Hematopoietic multipotent progenitor cell treated with erythropoietin and hydrocortisone succinate and interleukin-3 and kit ligand, for 8 days (in vitro differentiated cells): ENCODE measurements around the gene MRPS35.
"Not testable (repeated sequence)": the region's sequence is repeated elsewhere in the genome, so short reads cannot be mapped to it uniquely, and the experiment has no call there.

Experiments used
- DNase-seq: peaks from one replicate; pipeline ENCODE4 v3.0.0-alpha.2; 2015

Gene MRPS35

GRCh38 chr12:27709932-27710591 lies 570 bp upstream of the MRPS35 start:
- peak; percentile 62 for DNase-seq

DNA sequence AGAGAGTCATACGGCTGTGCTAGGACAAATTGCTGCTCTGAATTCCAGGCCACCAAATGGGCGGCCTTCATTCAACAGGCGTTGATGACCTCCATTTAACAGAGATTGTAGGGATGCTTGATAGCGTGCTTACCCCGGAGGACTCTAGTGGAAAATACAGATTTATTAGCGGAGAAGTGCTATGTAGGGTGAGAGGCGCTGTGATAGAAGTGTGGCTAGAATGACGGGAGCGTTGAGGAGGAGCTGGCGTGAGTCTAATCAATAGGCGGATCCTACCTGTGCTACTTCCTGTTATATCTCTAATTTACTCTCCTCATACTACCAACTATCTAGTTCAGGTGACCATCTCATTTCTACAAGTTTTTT lies 668 bp downstream of the MRPS35 start:
- peak; percentile 50 for DNase-seq

- no peak for DNase-seq
Measured at GRCh38 chr12:27711967-27712366, 1.3 kb downstream of the MRPS35 start.

GRCh38 chr12:27723212-27723611 lies 12.6 kb downstream of the MRPS35 start:
- DNase-seq: no peak

DNA sequence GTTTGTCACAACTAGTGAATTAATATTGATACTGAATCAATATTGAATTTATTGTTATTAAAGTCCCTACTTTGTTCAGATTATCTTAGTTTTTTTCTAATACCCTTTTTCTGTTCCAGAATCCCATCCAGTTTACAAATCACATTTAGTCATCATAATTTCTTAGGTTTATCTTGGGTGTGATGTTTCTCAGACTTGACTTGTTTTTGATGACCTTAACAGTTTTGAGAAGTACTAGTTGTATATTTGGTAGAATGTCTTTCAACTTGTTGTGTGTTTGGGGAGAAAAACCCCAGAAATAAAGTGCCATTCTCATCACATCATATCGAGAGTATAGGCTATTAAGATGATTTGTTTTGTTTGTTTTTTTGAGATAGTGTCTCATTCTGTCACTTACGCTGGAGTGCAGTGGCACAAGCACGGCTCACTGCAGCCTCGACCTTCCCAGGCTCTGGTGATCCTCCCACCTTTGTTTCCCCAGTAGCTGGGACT lies 19.5 kb downstream of the MRPS35 start:
- DNase-seq: no peak

DNA sequence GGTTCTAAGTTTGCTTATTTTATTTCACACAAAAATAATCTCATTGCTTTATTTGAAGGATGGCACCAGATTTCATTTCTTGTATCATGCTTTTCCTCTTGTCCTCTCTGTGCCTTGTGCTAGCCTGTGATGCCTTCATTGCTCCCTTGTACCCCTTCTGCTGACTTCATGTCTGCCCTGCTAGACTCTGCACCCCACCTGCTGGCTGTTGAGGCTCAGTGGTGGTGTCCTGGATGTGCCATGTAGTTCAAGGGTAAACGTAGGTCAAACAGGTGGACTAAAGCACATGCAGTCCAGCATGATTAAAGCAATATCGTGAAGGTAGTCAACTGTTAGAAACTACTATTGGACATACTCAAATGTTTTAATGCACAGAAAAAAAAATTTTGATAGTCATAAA lies 21.6 kb downstream of the MRPS35 start:
- DNase-seq: peak; percentile 33

DNA sequence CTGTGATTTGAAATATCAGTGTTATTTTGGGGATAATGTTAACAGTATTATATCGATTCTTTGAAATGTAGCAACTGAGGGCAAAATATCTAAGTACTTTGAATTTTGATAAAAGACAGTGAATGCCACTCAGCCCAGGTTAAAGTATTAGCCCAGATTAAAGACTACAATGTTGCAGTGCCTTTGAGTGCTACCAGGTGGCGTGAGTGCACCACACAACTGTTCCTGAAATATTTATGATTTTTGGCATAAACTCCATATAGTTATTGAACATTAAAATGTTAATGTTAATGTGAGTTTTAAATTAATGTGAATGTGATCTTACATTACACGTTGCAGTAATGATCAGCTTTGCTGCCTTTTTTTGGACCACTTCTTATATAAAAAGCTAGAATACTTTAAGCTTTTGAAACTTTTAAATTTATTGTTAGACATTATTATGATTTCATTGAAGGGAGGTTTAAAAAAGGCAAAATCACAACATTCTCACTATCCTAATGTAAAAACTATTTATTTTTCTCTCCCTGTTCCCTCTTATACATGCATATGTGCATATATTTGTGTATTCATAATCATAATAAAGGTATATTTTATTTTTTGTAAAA lies 22.5 kb downstream of the MRPS35 start:
- DNase-seq: peak; percentile 49

GRCh38 chr12:27733791-27734190 lies 23.2 kb downstream of the MRPS35 start:
- DNase-seq: no peak

GRCh38 chr12:27734321-27734720 lies 23.7 kb downstream of the MRPS35 start:
- DNase-seq: not testable (repeated sequence)

DNA sequence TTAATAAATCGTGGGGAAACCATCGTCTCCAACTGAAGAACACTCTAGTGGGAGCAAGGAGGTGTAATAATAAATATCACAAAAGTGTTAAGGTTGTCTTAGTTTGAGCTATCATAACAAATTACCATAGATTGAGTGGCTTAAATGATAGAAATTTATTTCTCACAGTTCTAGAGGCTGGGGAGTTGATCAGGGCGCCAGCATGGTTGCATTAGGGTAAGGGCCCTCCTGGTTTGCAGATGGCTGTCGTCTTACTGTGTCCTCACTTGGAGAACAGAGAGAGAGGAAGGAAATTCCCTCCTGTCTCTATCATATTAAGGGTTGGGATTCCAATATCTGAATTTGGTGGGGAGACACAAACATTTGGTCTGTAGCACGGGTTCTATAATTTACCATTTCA lies 33.0 kb downstream of the MRPS35 start:
- DNase-seq: no peak

DNA sequence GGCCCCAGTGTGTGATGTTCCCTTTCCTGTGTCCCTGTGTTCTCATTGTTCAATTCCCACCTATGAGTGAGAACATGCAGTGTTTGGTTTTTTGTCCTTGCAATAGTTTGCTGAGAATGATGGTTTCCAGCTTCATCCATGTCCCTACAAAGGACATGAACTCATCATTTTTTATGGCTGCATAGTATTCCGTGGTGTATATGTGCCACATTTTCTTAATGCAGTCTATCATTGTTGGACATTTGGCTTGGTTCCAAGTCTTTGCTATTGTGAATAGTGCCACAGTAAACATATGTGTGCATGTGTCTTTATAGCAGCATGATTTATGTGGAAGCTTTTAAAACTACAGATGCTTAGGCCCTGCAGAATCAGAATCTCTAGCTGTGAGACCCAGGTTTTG lies 35.1 kb downstream of the MRPS35 start:
- DNase-seq: not testable (repeated sequence)

- DNase-seq: no peak
Measured at GRCh38 chr12:27747111-27747820, 36.6 kb downstream of the MRPS35 start.

- no peak for DNase-seq
Measured at GRCh38 chr12:27751386-27752047, 40.9 kb downstream of the MRPS35 start.

DNA sequence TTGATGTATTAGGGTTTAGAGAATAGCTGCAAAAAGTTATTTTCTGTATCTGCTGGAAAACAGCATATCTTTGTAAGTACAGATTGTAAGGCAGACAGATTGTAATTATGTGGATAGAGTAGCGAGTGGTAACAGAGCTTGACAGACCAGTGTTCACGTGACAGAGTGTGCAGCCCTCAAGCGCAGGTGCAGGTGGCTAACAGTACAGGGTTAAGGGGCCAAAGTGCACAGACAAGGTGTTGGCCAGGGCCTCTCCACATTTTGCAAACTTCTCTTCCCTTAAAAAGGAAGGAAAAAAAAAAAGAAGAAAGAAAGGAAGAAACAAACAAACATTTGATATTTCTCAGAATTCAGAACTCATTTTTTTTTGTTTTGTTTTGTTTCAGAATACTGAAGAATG lies 44.2 kb downstream of the MRPS35 start:
- no peak for DNase-seq

- DNase-seq: no peak
Measured at GRCh38 chr12:27756670-27757195, 46.1 kb downstream of the MRPS35 start.

DNA sequence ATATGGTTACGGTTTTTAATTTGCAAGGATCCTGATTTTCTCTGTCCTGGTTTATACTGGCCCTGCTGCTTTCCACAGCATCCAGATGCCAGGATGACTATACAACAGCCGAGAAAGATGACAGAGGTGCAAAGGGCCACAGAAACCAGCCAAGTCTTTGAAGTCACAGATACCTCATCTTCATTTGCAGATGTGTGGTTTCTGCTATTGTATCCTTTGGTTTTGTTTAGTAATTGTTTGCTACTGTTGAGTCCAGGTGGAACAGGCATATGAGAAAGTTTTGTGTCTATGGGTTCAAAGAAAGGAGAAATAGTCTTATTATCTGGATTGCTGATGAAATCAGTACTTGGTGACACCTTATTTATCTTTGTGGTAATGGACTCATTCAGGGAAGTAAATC lies 52.1 kb downstream of the MRPS35 start:
- no peak for DNase-seq

- no peak for DNase-seq
Measured at GRCh38 chr12:27766587-27766986, 56.0 kb downstream of the MRPS35 start.

GRCh38 chr12:27769142-27769673 lies 58.6 kb downstream of the MRPS35 start:
- DNase-seq: no peak

DNA sequence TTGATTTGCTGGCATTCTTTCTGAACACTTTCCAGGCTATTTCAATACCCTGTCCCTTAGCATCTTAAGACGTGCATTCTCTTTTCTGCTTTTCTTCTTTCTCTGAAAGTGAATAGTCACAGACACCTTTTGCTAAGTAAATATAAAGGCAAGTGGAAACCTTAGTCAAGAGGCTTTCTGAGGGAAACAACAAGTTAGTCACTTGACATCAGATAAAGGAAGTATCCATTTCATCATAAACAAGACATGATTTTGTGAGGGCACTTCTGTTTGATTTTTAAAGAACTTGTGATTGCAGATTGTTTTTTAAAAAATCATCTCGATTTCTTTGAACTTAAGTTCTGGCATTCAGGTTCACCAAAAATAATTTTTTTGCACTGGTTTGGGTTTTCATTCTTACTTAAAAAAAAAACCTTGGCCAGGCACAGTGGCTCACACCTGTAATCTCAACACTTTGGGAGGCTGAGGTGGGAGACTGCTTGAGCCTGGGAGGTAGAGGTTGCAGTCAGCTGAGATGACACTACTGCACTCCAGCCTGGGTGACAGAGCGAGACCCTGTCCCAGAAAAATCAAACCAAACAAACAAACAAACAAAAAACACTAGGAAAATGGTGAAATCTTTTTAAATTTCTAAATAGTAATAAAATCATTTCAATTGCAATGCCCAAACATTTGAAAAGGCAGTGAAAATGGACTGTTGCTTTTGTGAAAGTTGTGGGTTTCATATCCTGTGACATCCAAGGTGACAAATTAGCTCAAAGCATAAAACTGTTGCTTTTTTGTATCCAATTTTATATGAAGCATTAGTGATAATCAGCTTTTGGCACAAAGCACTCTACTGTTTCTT lies 61.1 kb downstream of the MRPS35 start:
- no peak for DNase-seq

DNA sequence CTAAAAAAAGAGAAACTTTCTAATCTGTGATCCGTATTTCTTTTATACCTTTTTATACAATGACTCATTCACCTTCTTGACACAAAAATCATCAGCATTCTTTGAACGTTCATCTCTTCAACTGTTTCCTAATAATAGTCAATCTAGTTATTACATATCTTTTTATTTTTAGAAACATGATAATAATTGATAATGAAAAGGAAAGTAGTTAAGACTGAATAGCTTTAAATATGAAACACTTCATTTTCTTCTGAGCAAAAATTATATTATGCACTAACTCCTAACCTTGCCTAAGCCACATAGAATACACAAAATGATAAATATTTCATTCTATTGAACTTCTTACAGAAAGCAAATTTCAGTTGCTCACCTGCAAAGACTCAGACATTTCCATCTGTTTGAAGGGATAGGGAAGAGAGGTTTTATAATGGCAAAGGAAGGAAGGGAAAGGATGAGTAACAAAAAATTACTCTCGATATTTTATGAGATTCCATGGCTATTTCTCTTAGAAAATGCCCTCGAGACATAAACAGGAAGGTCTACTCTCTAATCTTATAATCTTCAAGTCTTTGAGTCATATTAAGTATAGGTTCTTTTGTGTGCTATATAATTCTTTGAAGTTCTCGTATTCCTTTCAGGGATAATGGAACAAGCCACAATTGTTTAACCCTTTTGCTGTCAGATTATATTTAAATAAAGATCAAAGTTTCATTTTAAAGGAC lies 61.9 kb downstream of the MRPS35 start:
- no peak for DNase-seq

DNA sequence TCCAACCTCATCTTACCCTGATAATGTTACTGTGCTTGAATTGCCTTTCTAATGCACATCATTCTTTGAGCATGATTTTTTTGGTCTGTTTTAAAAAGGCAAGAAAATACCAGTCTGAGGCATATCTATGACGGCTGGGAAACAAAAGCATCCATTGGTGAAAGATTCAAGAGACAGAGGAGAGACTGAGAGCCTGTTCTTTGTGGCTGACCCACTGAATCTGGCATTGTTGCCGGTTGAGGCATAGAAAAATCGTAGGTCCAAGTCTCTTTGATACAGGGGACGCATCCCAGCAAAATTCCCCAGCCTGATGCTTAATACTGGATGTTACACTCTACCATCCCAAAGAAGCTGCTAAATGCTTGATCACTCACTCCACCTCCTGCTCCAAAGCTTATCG lies 66.5 kb downstream of the MRPS35 start:
- no peak for DNase-seq
